Measurements from ENCODE around the gene NUP205. TPM values are rescaled to one million over a fixed set of nuclear protein-coding genes. Genes with fewer than 3 reads are reported as not detected.

The NUP205 gene
- total and polyA plus RNA-seq, 2 donors (not counting 1 experiment from before 2014, with no cell fraction given): 31.4 to 70.3 TPM

- Mint-ChIP-seq H3K27me3 (no peaks in the 10 kb centered on the region), H3K4me3 (peak overlapping the region; percentile 91), H3K4me1 (peaks cover 27% of the 10 kb centered on the region), H3K9me3 (ENCODE audit: insufficient read depth) (no peaks in the 10 kb centered on the region), H3K27ac (peak overlapping the region; percentile 81)
- peak overlapping the region; percentile 88 for H3K9ac ChIP-seq (ENCODE audit: low read length)
- CTCF ChIA-PET: interaction anchor here (1.0 to 6.4 kb wide), 6 partner anchors 10 to 349 kb away, joined by 3 to 46 read pairs (median 4); partner anchors contain the start of gene CNOT4
- H3K27ac ChIP-seq (ENCODE audit: low read length in 2 of 2): peak overlapping the region; percentile 56 to 77
- no peak for TF ChIP-seq CTCF (IDR thresholded peaks at IDR 0.05)
- TF ChIP-seq EZH2 (IDR thresholded peaks at IDR 0.05; ENCODE audit: borderline replicate concordance, insufficient read depth, low read depth, low read length, poor library complexity, severe bottlenecking): no peak
- no peaks in the 10 kb centered on the region for H3K36me3 ChIP-seq (replicated peaks in 1 of 2; ENCODE audit: control extremely low read depth in 1 of 2, control insufficient read depth in 1 of 2, extremely low read depth in 1 of 2, insufficient read depth in 2 of 2, low read length in 1 of 2)
- ATAC-seq (ENCODE audit: low read depth) (no peak), DNase-seq (no peak)
- H3K27me3 ChIP-seq (replicated peaks in 1 of 4; ENCODE audit: control extremely low read depth in 1 of 4, control insufficient read depth in 3 of 4, insufficient read depth in 4 of 4, low read length in 3 of 4): no peaks in the 10 kb centered on the region
- H4K20me1 ChIP-seq (ENCODE audit: control insufficient read depth, insufficient read depth, low read length, poor library complexity, severe bottlenecking): no peaks in the 10 kb centered on the region
- H3K4me1 ChIP-seq (ENCODE audit: control insufficient read depth in 2 of 2, insufficient read depth in 2 of 2, low read length in 2 of 2): peaks cover 10 to 24% of the 10 kb centered on the region in 2 donors
- POLR2A ChIA-PET: no interaction called here
- H3K79me2 ChIP-seq (ENCODE audit: control insufficient read depth, insufficient read depth, low read length): peaks cover 27% of the 10 kb centered on the region
- no peaks in the 10 kb centered on the region for H3K9me3 ChIP-seq (ENCODE audit: control extremely low read depth in 1 of 3, control insufficient read depth in 2 of 3, insufficient read depth in 1 of 3, low read length in 2 of 3)
- H2AFZ ChIP-seq (ENCODE audit: insufficient read depth, low read depth, low read length, poor library complexity, severe bottlenecking): peak overlapping the region; percentile 100
- intact Hi-C loops (cut with micrococcal nuclease): loop anchor here (1.0 to 5.0 kb wide), 9 partner anchors 104 to 1345 kb away; partner anchors contain the start of genes AGBL3, BPGM, CNOT4 and MTPN
- peak overlapping the region; percentile 78 for H3K4me2 ChIP-seq (replicated peaks; ENCODE audit: low read depth, low read length, poor library complexity, severe bottlenecking)
- 47% methylated on average over 13 of the region's 14 CpGs for WGBS (ENCODE audit: insufficient coverage)
- peak overlapping the region; percentile 70 to 99 (median 97) for H3K4me3 ChIP-seq (ENCODE audit: control extremely low read depth in 1 of 5, extremely low read depth in 1 of 5, insufficient read depth in 1 of 5, low read depth in 2 of 5, low read length in 4 of 5)
These were observed 103.8 kb downstream of the NUP205 start for GRCh38 chr7:135661311-135662122.

- WGBS (ENCODE audit: insufficient coverage): 10% methylated on average over 17 of the region's 17 CpGs
- ChIA-PET POLR2A (no interaction called here), CTCF (interaction anchor here (1.0 to 6.4 kb wide), 6 partner anchors 9 to 348 kb away, joined by 3 to 46 read pairs (median 4); partner anchors contain the start of gene CNOT4)
- H3K4me2 ChIP-seq (replicated peaks; ENCODE audit: low read depth, low read length, poor library complexity, severe bottlenecking): peak overlapping the region; percentile 78
- peaks cover 15 to 29% of the 10 kb centered on the region in 2 donors for H3K4me1 ChIP-seq (ENCODE audit: control insufficient read depth in 2 of 2, insufficient read depth in 2 of 2, low read length in 2 of 2)
- DNase-seq: no peak
- H3K27ac ChIP-seq (ENCODE audit: low read length in 2 of 2): peak overlapping the region; percentile 56 to 77
- Mint-ChIP-seq H3K27me3 (no peaks in the 10 kb centered on the region), H3K4me3 (peak overlapping the region; percentile 91), H3K9me3 (ENCODE audit: insufficient read depth) (no peaks in the 10 kb centered on the region), H3K27ac (peak overlapping the region; percentile 81), H3K4me1 (peaks cover 31% of the 10 kb centered on the region)
- peak overlapping the region; percentile 88 for H3K9ac ChIP-seq (ENCODE audit: low read length)
- peak overlapping the region; percentile 70 to 99 (median 97) for H3K4me3 ChIP-seq (ENCODE audit: control extremely low read depth in 1 of 5, extremely low read depth in 1 of 5, insufficient read depth in 1 of 5, low read depth in 2 of 5, low read length in 4 of 5)
- no peaks in the 10 kb centered on the region for H4K20me1 ChIP-seq (ENCODE audit: control insufficient read depth, insufficient read depth, low read length, poor library complexity, severe bottlenecking)
- no peaks in the 10 kb centered on the region for H3K36me3 ChIP-seq (replicated peaks in 1 of 2; ENCODE audit: control extremely low read depth in 1 of 2, control insufficient read depth in 1 of 2, extremely low read depth in 1 of 2, insufficient read depth in 2 of 2, low read length in 1 of 2)
- peaks cover 33% of the 10 kb centered on the region for H3K79me2 ChIP-seq (ENCODE audit: control insufficient read depth, insufficient read depth, low read length)
- H3K27me3 ChIP-seq (replicated peaks in 1 of 4; ENCODE audit: control extremely low read depth in 1 of 4, control insufficient read depth in 3 of 4, insufficient read depth in 4 of 4, low read length in 3 of 4): no peaks in the 10 kb centered on the region
- H3K9me3 ChIP-seq (ENCODE audit: control extremely low read depth in 1 of 3, control insufficient read depth in 2 of 3, insufficient read depth in 1 of 3, low read length in 2 of 3): no peaks in the 10 kb centered on the region
- no peak for ATAC-seq (ENCODE audit: low read depth)
- intact Hi-C loops (cut with micrococcal nuclease): loop anchor here (1.0 to 5.0 kb wide), 9 partner anchors 105 to 1345 kb away; partner anchors contain the start of genes AGBL3, BPGM, CNOT4 and MTPN
- TF ChIP-seq EZH2 (IDR thresholded peaks at IDR 0.05; ENCODE audit: borderline replicate concordance, insufficient read depth, low read depth, low read length, poor library complexity, severe bottlenecking) (no peak), CTCF (IDR thresholded peaks at IDR 0.05) (no peak)
- peak overlapping the region; percentile 100 for H2AFZ ChIP-seq (ENCODE audit: insufficient read depth, low read depth, low read length, poor library complexity, severe bottlenecking)
These were observed 104.3 kb downstream of the NUP205 start for GRCh38 chr7:135662123-135662372.
